Fibroblast of skin of scalp (primary cell): ENCODE data around the gene CLDN19.
"Not testable (repeated sequence)": the region's sequence is repeated elsewhere in the genome, so short reads cannot be mapped to it uniquely, and the experiment has no call there.

ENCODE experiments used
- DNase-seq: peaks from one replicate; pipeline ENCODE4 v3.0.0-alpha.2; 2013

CLDN19 gene

DNA sequence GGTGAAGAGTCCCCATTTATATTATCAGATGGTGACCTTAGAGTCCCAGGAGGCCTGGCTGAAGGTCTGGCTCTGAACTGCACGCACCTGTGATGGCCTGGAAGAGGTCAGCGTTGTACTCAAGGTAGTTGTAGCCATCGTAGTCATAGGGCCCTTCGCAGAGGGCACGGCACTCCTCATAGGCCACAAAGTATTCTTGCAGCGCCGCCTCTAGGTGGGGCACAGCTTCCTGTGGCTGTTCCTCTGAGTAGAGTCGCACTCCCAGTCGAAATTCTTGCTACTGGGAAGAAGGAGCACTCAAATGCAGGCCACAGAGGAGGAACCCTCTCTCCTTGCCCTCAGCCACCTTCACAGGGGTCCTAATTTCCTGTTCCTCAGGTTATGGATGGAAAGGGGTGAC lies 19.1 kb upstream of the CLDN19 start:
- no peak for DNase-seq

DNA sequence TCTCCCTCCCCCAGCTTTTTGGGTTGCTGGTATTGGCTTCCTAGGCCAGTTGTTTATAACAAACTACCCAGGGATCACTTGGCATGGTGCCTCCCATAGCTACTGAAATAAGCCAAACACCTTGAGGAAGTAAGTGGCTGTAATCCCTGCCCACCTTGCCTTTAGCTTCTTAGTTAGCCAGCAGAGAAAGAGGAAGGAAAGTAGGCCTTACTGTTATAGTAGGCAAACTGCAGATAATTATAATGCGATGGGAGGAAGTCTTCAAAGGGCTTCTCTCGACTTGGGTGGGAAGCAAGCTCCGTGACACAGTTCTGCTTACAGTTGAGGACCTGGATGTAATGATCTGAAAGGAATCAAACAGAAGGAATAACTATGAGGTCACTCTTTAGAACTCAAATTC lies 18.6 kb upstream of the CLDN19 start:
- DNase-seq, result no peak

DNA sequence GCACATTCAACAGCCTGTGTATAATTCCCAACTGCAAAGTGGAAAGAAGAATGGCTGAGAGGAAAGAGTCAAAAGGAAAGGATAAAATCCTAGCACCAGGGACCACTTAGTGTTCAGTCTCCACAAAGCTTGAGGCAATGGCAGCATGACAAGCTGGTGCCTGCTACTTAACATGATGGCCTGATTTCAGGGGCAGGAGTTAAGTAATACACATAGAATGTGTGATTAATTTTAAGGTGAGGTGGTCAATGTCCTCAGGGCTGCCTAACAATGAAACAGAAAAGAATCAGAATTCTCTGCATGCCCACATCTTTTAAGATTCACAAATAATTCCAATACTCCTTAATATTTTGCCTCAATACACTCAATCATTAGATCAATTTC lies 17.8 kb upstream of the CLDN19 start:
- DNase-seq, result no peak

GRCh38 chr1:42756956-42757891 lies 17.2 kb upstream of the CLDN19 start:
- DNase-seq, result peak; percentile 69

GRCh38 chr1:42753070-42753469 lies 13.0 kb upstream of the CLDN19 start:
- peak; percentile 43 for DNase-seq

GRCh38 chr1:42752284-42752683 lies 12.2 kb upstream of the CLDN19 start:
- DNase-seq, result no peak

DNA sequence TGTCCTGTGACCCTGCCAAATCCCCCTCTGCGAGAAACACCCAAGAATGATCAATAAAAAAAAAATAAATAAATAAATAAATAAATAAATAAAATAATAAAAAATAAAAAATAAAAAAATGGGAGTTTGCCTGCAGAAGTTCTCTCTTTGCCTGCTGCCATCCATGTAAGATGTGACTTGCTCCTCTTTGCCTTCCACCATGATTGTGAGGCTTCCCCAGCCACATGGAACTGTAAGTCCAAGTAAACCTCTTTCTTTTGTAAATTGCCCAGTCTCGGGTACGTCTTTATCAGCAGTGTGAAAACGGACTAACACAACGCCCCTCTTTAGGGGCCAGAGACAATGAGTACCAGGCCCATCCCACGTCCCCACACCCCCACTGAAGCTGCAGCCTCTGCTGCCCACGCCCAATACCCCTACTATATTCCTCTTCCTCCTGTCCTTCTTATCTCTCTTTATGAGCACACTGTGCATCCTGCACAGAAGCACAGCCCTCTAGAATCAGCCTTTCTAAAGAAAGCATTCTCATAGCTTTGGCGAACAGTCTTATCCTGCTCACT lies 11.6 kb upstream of the CLDN19 start:
- DNase-seq, result not testable (repeated sequence)

DNA sequence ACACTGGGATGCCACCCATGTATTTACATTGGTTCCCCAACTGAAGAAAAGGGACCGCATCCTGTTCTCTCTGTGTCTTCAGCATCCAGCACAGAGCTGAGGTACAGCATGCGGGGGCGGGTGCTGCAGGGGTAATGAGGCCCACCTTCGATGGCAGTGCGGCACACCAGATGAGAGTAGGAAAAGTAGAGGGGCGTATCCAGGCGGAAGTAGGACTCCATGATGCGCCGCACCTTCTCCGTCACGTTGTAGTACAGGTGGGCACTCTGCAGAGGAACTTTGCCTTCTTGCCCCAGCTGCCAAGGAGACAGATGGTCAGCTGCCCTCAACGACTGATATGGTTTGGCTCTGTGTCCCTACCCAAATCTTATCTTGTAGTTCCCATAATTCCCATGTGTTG lies 10.0 kb upstream of the CLDN19 start:
- DNase-seq, result no peak

DNA sequence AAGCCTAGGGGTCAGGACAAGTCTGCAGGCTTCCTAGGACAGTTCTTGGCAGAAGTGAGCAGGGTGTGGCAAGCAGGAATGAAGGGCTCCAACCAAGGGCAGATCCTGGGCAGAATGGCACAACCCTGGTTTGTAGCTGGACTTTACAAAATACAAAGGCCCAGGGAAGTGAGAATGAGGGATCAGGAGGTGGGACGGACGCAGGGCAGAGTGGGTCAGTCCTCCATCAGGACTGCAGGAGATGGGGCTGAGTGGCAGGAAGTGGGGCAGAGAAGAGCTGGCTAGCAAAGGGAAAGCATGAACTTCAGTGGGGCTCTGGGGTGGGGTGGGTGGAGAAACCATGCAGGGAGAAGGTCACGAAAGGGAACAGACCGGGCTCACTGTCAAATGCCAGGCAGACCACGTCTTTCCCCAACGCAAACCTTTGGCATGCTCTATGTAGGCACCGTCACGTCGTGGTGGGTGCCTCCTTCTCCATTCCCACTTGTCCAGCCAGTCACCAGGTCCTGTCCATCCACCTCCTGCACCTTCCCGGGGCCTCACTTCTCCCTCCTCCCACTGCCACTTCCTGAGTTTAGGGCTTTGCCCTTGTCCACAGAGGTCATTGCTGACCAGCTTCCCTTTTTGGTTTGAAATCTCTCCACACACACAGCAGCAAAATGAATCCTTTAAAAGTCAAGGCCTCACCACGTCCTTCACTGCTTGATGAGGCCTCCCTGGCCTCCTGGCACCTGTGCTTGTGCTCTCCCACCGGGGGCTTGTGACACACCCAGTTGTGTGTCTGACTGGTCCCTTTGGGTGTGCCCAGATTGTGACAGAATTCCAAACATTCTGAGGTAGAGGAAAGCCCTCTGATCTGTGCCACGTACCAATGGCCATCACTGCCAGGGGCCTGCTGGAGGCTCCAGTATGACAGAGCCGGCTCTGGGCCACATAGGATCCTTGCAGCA lies 8.7 kb upstream of the CLDN19 start:
- DNase-seq, result no peak

- DNase-seq, result no peak
These were observed 8.0 kb upstream of the CLDN19 start for GRCh38 chr1:42748021-42748420.

GRCh38 chr1:42747125-42747524 lies 7.1 kb upstream of the CLDN19 start:
- no peak for DNase-seq

DNA sequence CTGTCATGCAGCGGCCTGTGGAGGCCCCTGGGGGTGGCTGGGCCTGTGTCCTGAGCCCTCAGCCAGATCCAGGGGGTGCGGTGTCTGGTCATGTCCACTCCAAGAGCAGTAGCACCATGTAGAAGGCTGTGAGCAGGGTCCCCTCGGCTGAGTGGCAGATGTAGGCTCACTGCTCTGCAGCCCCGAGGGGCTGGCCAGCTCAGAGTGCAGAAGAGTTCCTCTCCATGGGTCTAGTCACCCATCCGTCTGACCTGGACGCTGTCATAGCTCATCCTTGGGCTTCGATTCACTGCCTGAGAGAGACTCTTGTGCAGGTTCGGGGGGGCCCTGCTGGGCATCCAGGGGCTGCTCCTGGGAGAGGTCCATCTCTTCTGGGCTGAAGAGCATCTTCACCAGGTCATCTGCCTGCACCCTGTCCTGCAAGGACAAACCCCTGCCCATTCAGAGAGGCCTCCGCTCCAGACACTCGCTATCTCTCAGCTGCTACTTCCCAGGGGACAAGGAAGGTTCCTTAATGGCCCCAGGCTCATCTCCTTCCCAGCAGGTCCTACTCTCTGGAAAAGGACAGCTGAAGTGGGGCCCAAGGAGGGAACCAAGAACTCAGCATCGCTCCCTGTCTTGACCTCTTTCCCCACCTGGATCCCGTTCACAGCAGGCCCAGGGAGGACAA lies 6.5 kb upstream of the CLDN19 start:
- DNase-seq, result no peak

GRCh38 chr1:42745851-42746250 lies 5.8 kb upstream of the CLDN19 start:
- no peak for DNase-seq

GRCh38 chr1:42744148-42744413 lies 4.0 kb upstream of the CLDN19 start:
- DNase-seq, result no peak

DNA sequence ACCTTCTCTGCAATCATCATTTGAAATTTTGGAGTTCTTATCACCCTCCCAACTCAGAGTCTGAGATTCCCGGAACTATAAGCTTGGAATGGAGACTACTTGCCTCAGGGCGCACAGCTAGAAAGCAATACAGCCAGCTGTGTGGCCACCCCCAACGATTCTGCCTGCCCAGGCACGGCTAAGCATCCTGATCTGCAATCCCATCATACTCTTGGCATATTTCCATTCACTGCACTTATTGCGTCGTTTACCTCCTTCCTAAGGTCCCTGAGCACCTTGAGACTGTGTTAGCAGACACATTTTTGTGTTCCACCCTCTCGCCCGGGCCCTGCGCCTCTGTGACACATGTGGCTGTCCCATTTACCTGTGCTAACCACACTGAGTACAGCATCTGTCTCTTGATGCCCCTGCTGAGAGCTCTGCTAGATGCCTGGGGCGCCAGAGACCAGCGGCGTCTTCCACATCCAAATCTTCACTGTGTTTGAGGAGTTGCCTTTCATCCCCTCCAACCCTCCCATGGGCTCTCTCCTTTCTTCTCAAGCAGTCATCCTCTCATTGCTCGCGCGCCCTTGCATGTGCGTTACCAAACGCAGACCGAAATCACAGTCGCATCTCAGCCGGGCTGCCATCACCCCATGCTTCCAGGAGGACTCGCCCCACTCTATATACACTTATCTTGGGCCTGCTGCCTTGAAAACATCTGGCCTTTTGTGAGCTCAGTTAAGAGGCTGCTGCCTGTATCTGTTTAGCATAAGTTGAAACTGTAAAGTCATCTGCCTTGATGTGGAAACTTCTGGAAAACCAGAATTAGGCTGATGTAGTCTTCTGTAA lies 3.5 kb upstream of the CLDN19 start:
- DNase-seq, result no peak

DNA sequence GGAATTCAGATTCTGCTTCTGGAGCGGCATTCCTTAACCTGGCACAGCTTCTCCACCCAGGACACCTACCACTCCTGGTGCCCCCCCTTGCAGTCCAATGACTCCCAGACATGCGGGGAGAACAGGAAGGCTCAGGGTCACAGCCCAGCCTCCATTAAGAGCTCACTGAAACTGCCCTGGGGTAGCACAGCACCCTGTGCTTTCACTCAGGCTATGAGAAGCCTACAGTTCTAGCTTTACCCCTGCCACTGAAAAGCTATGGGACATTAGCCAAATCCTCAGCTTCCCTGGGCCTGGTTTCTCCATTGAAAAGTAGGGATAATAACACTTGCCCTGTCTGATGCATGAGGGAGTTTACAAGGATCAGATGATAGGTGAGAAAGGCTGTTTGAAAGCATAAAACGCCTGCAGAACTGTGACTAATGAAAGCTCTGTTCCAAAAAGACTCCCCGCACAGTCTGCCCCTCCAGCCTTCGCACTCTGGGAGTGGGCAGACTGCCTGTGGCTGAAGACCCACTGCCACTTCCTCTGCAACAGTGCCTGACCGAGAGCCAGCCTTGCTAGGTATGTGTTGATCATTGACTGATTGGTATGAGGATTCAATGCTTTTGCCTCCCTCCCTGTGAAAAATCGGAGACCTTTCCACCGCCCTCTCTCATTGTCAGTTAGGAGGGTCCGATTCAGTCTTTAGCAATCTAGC lies 2.7 kb upstream of the CLDN19 start:
- DNase-seq, result no peak

GRCh38 chr1:42742141-42742540 lies 2.1 kb upstream of the CLDN19 start:
- DNase-seq, result no peak

- no peak for DNase-seq
These were observed 1.7 kb upstream of the CLDN19 start for GRCh38 chr1:42741706-42742105.

DNA sequence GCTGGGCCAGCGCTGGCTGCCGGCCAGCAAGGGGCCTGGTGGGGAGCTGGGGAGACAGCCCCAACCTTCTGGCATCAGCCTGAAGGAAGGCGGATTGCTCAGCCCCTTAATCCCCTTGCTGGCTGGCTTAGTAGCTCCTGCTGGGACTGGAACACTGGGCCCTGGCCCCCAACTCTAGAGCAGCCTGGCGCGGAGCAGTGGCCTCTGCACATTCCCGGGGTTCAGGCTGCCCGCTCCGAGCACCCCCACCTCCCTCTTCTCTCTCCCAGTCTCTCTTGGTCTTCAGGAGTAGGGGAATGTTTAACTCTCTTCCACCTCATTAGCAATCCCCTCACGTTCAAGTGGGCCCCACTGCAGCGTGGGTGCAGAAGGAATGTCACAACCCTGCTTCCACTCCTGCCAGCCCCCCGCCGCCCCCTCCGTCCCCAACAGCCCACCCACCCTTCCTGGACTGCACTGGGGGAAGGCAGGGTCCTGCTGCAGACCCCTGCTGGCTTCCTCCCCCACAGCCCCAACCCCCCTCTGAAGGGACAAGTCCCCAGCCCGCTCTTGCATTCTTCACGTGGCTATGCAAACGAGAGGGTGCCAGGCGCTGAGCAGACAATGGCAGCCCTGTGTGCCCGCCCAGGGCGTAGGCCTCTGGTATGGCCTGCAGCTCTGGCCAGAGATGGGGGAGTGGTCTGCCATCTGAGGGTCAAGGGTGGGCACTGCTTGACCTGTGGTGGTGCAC lies 980 bp upstream of the CLDN19 start:
- no peak for DNase-seq

DNA sequence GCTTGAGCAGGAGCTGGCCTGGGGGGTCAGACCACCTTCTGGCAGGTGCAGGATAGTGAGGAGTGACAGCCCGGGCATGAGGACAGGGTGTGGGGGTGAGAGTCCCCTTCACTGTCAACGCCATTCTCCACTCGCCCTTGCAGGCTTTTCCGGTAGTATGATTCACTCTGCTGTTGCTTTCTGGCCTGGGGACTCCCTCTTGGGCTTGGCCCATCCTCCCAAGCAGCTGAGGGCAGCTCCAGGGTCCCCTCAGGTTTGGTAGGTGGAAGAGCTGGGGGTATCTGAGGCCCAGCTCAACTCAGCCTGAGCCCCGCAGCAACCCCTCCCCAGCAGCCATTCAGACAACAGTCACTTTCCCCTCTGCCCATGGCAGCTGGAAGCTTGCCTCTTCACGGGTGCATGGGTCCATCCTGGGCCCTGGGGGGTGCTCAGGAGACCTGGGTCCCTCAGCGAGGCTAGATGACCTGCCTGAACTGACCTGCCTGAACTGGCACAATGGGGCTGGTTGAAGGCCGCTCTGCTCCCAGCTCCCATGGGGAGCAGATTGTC lies 1.3 kb downstream of the CLDN19 start:
- no peak for DNase-seq
